HG02870 (cell line): ENCODE measurements around the gene CEP290.

Experiments
- ATAC-seq: cut with Tn5 transposase; IDR thresholded peaks from one replicate; pipeline ENCODE4 v1.9.1; 2021; ENCODE audit warnings: mild to moderate bottlenecking, moderate library complexity; ENCODE audit not compliant: unreplicated experiment

The CEP290 gene

GRCh38 chr12:88141774-88142609 is at the start of gene CEP290, which contains the start of gene TMTC3:
CEP290 (minus strand) TSS chr12:88142088; CDS start chr12:88141307, 781 bp downstream.
TMTC3 (plus strand) TSS chr12:88142307; CDS start chr12:88148316, 6,009 bp downstream.
- ATAC-seq: peak; percentile 92

DNA sequence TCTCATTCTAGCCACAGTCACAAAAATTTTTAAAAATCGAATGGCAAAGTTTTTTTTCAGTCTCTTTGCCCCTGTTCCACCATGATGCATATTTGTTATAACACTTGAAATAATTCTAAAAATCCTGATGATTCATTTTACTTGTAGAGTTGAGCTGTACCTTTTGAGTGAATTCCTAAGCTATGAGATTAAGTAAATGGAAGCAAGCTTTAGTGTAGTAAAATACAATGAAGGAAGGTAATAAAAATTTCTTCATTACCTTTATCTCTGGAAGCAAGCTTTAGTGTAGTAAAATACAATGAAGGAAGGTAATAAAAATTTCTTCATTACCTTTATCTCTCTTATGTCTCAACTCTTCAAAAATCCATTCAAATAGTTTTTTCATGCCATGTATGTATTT is 46.3 kb upstream of the CEP290 start:
- no peak for ATAC-seq

DNA sequence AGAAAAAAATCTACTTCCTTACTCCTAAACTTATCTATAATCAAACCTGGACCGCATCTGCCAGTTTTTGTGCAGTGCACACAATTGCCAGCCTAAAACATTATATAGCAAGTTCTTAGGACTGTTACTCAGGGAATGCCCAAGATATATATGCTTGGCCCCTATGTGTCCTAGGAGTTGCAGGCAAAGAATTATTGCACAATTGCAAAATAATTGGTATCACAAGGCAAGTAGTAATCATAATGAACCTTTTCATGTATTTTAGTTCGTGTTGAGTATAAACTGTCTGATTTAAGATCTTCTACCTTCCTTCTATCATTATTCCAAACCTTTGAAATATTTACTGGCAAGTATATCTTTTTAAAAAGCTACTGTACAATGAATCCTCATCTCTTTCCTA is 45.7 kb upstream of the CEP290 start:
- ATAC-seq: no peak

DNA sequence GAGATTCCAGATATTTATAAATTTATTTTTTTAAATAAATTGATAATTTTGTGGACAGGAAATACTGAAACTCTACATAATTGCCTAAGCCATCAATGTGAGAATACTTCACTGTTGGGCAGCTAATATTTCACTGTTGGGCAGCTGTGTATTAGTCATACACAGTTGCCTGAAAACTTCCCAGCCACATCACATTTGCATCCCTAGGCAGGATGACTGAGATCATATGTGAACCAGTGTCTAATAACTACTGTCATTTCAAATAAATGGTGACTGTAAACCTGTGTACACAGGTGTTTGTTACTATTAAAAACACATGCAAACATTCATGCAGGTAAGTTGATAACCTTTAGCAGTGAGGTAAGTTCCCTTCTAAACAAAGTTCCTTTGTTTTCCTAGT is 44.1 kb upstream of the CEP290 start:
- ATAC-seq: peak; percentile 88

DNA sequence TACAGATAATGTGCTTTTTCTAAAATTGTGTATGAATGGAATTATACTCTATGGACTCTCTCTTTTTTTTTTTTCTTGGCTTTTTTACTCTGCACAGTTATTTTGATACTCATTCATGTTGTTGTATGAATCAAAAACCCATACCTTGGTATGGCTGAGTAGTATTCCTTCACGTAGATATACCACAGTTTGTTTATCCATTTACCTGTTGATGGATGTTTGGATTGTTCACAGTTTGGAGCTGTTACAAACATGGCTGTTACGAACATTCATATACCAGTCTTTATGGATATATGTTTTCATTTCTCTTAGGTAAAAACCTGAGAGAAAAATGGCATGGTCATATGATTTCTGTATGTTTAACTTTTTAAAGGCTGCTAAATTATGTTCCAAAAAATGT is 43.4 kb upstream of the CEP290 start:
- ATAC-seq: no peak

DNA sequence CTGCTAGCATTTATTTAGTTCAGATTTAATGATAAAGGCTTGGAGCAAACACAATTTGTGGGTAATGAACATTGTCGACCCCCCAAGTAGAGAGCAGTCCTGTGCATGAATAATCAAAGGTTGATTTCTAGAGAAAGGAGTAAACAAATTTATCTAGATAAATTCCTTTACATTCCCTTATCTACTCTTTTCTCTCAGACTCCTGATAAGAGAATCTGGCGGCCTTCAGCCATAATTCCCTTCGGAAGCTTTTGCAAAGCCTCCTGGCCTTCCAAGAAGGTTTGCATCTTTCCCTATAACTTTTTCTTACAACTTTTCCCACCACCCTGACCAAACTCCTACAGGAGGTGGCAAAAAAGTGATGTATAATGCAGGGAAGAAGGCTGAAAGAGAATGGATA is 42.3 kb upstream of the CEP290 start:
- no peak for ATAC-seq

- no peak for ATAC-seq
These were observed 40.5 kb upstream of the CEP290 start for GRCh38 chr12:88182416-88182815.

- no peak for ATAC-seq
These were observed 40.0 kb upstream of the CEP290 start for GRCh38 chr12:88181881-88182280.

- no peak for ATAC-seq
These were observed 37.6 kb upstream of the CEP290 start for GRCh38 chr12:88179436-88180014.

- no peak for ATAC-seq
These were observed 33.7 kb upstream of the CEP290 start for GRCh38 chr12:88175544-88175943.

- ATAC-seq: no peak
These were observed 31.0 kb upstream of the CEP290 start for GRCh38 chr12:88172844-88173407.

GRCh38 chr12:88167384-88167783 is 25.5 kb upstream of the CEP290 start:
- no peak for ATAC-seq

DNA sequence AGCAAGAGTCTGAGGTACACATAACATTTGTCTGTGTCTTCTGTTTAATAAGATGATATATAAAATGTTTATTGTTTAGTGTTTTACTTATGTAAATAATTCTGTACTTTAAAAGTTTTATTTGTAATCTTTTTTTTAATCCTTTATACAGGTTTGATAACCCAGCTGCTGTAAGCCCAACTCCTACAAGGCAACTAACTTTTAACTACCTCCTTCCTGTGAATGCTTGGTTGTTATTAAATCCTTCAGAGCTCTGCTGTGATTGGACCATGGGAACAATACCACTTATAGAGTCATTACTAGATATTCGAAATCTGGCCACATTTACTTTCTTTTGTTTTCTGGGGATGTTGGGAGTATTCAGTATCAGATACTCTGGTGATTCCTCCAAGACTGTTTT is 24.3 kb upstream of the CEP290 start:
- ATAC-seq: no peak

- ATAC-seq: no peak
These were observed 21.5 kb upstream of the CEP290 start for GRCh38 chr12:88163371-88163770.

DNA sequence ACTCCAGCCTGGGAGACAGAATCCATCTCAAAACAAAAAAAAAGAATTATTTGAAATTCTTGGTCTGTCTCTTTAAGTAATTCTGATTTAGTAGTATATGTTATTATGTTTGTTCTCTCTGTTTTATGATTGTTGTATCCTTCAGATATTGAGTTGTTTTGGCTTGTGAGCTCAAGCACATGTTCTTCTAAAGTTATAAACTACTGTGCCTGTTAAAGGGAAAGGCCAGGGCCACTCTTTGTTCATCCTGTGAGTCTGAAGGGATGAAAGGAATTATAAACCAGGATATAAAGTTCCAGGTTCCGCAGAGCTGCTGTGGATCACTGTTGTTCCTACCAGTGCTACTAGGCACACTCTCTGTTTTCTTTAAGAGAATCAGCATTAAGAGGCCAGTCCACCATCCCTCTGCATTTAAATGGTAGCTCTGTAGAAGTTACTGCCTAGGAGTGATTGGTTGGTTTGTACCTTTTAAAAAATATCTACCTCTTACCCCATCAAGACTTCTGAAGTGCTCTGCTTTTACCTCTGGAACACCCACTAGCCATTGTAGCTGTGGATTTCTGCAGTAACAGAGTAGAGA is 14.3 kb upstream of the CEP290 start:
- no peak for ATAC-seq

DNA sequence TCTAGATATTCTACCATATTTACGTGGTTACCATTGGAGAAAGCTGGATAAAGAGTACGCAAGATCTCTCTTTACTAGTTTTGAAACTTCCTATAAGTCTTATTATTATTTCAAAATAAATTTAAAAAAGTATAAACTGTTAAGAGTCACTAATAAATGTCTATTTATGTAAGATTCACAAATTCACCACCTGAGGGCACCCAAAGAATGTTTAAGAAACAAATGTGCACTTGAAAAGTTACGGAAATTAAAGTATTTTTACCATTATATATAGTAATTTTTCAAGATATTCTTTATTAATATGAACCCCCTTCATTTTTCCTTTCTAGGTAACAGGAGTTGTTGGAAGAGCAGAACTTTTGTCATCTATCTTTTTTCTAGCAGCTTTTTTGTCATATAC is 12.1 kb upstream of the CEP290 start:
- ATAC-seq: no peak

GRCh38 chr12:88150063-88150462 is 8.2 kb upstream of the CEP290 start:
- no peak for ATAC-seq

GRCh38 chr12:88145567-88146505 is 3.9 kb upstream of the CEP290 start:
- no peak for ATAC-seq

DNA sequence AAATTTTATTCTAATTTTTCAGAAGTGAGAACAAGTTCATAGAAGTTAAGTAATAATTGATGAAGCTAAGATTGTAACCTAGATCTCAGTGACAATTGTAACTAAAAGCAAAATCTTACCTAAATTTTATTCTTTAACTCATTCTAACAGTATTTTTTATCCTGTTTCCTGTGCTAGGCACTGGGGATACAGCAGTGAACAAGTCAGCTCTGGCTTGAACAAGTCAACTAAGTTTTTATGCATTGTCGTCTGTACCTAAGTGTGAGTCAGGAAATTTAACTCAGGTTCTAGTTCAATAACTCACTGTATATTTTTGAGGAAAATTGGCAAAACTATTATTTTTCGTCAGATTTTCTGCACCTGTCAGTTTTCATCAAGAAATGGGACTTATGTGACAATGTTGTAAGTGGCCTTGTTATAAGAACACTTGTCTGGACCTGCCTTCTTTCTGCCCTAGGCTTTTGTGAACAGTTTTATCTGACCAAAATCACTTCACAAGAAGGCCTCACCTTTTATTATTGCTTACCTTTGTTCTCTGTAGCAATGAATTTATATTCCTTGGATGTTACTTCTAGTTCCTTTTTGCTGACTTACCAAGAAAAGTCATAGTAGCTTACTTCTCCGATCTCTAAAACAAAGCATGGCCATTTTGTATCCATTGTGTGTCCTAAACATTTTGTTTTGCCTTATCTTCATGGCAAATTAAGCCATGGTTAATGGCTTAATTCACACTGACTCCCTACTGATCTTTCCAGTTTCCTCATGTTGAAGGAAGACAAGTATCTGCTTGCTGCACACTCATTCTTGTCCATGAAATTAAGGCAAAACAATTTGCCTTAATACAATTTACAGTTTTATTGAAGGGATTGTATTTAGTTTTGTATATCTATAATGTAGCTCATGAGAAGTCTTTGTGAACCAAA is 2.9 kb upstream of the CEP290 start:
- no peak for ATAC-seq

DNA sequence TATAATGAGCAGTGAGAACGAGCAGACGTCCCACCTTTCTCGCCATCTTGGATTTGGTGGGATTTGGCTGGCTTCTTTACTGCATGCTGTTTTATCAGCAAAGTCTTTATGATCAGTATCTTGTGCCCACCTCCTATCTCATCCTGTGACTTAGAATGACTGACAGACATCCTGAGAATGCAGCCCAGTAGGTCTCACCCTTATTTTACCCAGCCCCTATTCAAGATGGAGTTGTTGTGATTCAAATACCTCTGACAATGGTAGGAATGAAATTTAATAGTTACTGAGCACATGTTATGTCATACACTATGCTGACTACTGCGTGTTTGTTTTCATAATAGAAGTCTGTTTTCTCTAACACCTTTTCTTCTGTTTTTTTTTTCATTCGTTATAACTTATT is 2.1 kb upstream of the CEP290 start:
- no peak for ATAC-seq
